Right cardiac atrium (tissue), 5 donors: ENCODE data around the gene CPNE4. TPM values are rescaled to one million over a fixed set of nuclear protein-coding genes. Genes with fewer than 3 reads are reported as not detected.
"Not testable (repeated sequence)": the region's sequence is repeated elsewhere in the genome, so short reads cannot be mapped to it uniquely, and the experiment has no call there.

Experiments
- ATAC-seq, 2 donors: fragments of 200-7000 bp; cut with Tn5 transposase; one replicate each; pipeline versions ENCODE4 v1.8.0 to v1.9.1; 2020; ENCODE audit warnings: moderate library complexity in 2 of 2, mild to moderate bottlenecking in 1 of 2
- DNase-seq, 3 donors: peaks; one replicate each; pipeline ENCODE4 v3.0.0-alpha.2; 2020
- H3K27ac ChIP-seq: one replicate; pipeline ENCODE4 v1.5.1; 2013; ENCODE audit warnings: mild to moderate bottlenecking, low read length, control low read depth, moderate library complexity
- H3K27me3 ChIP-seq: one replicate; pipeline ENCODE4 v1.6.1; 2013; ENCODE audit not compliant: control insufficient read depth, insufficient read depth
- H3K4me1 ChIP-seq: one replicate; pipeline ENCODE4 v1.6.1; 2013; ENCODE audit warnings: low read length; ENCODE audit not compliant: control insufficient read depth, insufficient read depth
- H3K4me3 ChIP-seq: one replicate; pipeline ENCODE4 v1.5.1; 2013; ENCODE audit warnings: low read length, control low read depth
- H3K9me3 ChIP-seq: one replicate; pipeline ENCODE4 v1.6.1; 2013; ENCODE audit warnings: low read length; ENCODE audit not compliant: control insufficient read depth
- WGBS: extraction: QIAGEN DNeasy Blood & Tissue Kit; methylation state at CpG from one replicate; pipeline ENCODE4 v1.1.7; 2013; 5-methylcytosine and 5-hydroxymethylcytosine counted together
- intact Hi-C, 4 donors: fragments of 100-400 bp; cut with DNase I; formaldehyde crosslinking; loops; one replicate each; pipeline versions ENCODE4 v1.11.0 to v1.14.0; 2022 to 2023
- polyA plus RNA-seq: library from polyadenylated mRNA; stranded (reverse); fragments of 200-250 nt; gene quantifications from one replicate; pipeline ENCODE4 v1.2.3, GENCODE V29; 2013
- total RNA-seq, 4 donors: library from RNA; stranded (reverse); fragmentation: NEBNext Ultra II Directional; extraction: Animal tissue kit (Norgen Biotek cat#: 25700); gene quantifications; one replicate each; pipeline ENCODE4 v1.2.1, GENCODE V29; 2021
- donor health status: healthy with polysubstance abuse.
- donor health status: DM: no; HTN: yes; CAD: no.
- donor health status: DM: no; HTN: no; CAD: no.
- donor health status: DM: no; HTN: yes; CAD: no; lungs with severe emphysema.
- donor health status: DM: yes; HTN: yes; CAD: no.

CPNE4 gene
- total and polyA plus RNA-seq, 5 donors = 0.79 to 9.6 (median 2.1) TPM

- H3K4me3 ChIP-seq, H3K4me1 ChIP-seq, intact Hi-C loops, H3K27ac ChIP-seq, H3K9me3 ChIP-seq, DNase-seq, ATAC-seq, H3K27me3 ChIP-seq: not testable (repeated sequence)
- 89% methylated on average over 1 of the region's 2 CpGs for WGBS
Observed at GRCh38 chr3:132044874-132045273, 10.1 kb upstream of the CPNE4 start.

GRCh38 chr3:132042681-132043080 lies 7.9 kb upstream of the CPNE4 start:
- Histone ChIP-seq H3K4me1 (no peaks in the 10 kb centered on the region), H3K27ac (no peak overlapping the region), H3K4me3 (no peak overlapping the region), H3K9me3 (no peaks in the 10 kb centered on the region), H3K27me3 (peaks cover 2% of the 10 kb centered on the region)
- ATAC-seq = no peak
- intact Hi-C loops = no loop called here
- no peak for DNase-seq

GRCh38 chr3:132038198-132038825 lies 3.5 kb upstream of the CPNE4 start:
- no peak overlapping the region for H3K4me3 ChIP-seq
- DNase-seq (no peak), ATAC-seq (no peak)
- peaks cover 2% of the 10 kb centered on the region for H3K27me3 ChIP-seq
- no peaks in the 10 kb centered on the region for H3K9me3 ChIP-seq
- WGBS = 1% methylated on average over 1 of the region's 1 CpG
- intact Hi-C loops = loop anchor here in 3 of 4 donors (5.0 to 10.0 kb wide), 3 partner anchors 144 to 984 kb away; no protein-coding TSS in a partner anchor
- H3K4me1 ChIP-seq = no peaks in the 10 kb centered on the region
- no peak overlapping the region for H3K27ac ChIP-seq

GRCh38 chr3:132037581-132037980 lies 2.8 kb upstream of the CPNE4 start:
- intact Hi-C loops = loop anchor here in 3 of 4 donors (5.0 to 10.0 kb wide), 3 partner anchors 145 to 983 kb away; no protein-coding TSS in a partner anchor
- ATAC-seq = no peak
- Histone ChIP-seq H3K4me3 (no peak overlapping the region), H3K27ac (no peak overlapping the region), H3K9me3 (no peaks in the 10 kb centered on the region), H3K4me1 (no peaks in the 10 kb centered on the region), H3K27me3 (peaks cover 2% of the 10 kb centered on the region)
- 12% methylated on average over 3 of the region's 3 CpGs for WGBS
- no peak for DNase-seq

- ATAC-seq (no peak), DNase-seq (no peak)
- Histone ChIP-seq H3K4me1 (no peaks in the 10 kb centered on the region), H3K4me3 (no peak overlapping the region), H3K9me3 (no peaks in the 10 kb centered on the region), H3K27me3 (peaks cover 2% of the 10 kb centered on the region), H3K27ac (no peak overlapping the region)
- 47% methylated on average over 3 of the region's 3 CpGs for WGBS
- intact Hi-C loops = loop anchor here in 3 of 4 donors (5.0 to 10.0 kb wide), 3 partner anchors 145 to 982 kb away; no protein-coding TSS in a partner anchor
Observed at GRCh38 chr3:132037056-132037455, 2.2 kb upstream of the CPNE4 start.

GRCh38 chr3:132034097-132034485 lies 723 bp downstream of the CPNE4 start:
- H3K4me1 ChIP-seq = no peaks in the 10 kb centered on the region
- no peak overlapping the region for H3K27ac ChIP-seq
- WGBS = 3% methylated on average over 14 of the region's 14 CpGs
- peak in 1 of 2 donors; percentile 13 for ATAC-seq
- intact Hi-C loops = loop anchor here in 2 of 4 donors (10.0 kb wide), 2 partner anchors 151 to 979 kb away; no protein-coding TSS in a partner anchor
- peaks cover 2% of the 10 kb centered on the region for H3K27me3 ChIP-seq
- no peaks in the 10 kb centered on the region for H3K9me3 ChIP-seq
- no peak for DNase-seq
- H3K4me3 ChIP-seq = no peak overlapping the region

- H3K27me3 ChIP-seq = peaks cover under 1% of the 10 kb centered on the region
- 12% methylated on average over 15 of the region's 15 CpGs for WGBS
- ATAC-seq = no peak
Observed at GRCh38 chr3:132033471-132033870, 1.3 kb downstream of the CPNE4 start.

GRCh38 chr3:132032959-132033358 lies 1.9 kb downstream of the CPNE4 start:
- 67% methylated on average over 8 of the region's 8 CpGs for WGBS
- DNase-seq (no peak), ATAC-seq (no peak)
- H3K4me1 ChIP-seq = no peaks in the 10 kb centered on the region
- no peaks in the 10 kb centered on the region for H3K27me3 ChIP-seq
- H3K27ac ChIP-seq = no peak overlapping the region
- H3K9me3 ChIP-seq = no peaks in the 10 kb centered on the region
- H3K4me3 ChIP-seq = no peak overlapping the region
- intact Hi-C loops = loop anchor here in 2 of 4 donors (10.0 kb wide), 2 partner anchors 152 to 978 kb away; no protein-coding TSS in a partner anchor

More at GRCh38 chr3:132033471-132033870, 1.3 kb downstream of the CPNE4 start:
- DNase-seq = no peak
- Histone ChIP-seq H3K27ac (no peak overlapping the region), H3K4me3 (no peak overlapping the region), H3K4me1 (no peaks in the 10 kb centered on the region), H3K9me3 (no peaks in the 10 kb centered on the region)
- intact Hi-C loops = loop anchor here in 2 of 4 donors (10.0 kb wide), 2 partner anchors 151 to 979 kb away; no protein-coding TSS in a partner anchor

GRCh38 chr3:132029182-132029902 lies 5.5 kb downstream of the CPNE4 start:
- intact Hi-C loops = loop anchor here (2.0 to 5.0 kb wide), 2 partner anchors 232 to 235 kb away; no protein-coding TSS in a partner anchor
- peak; percentile 90 to 94 for ATAC-seq
- Histone ChIP-seq H3K4me3 (no peak overlapping the region), H3K27ac (no peak overlapping the region), H3K4me1 (no peaks in the 10 kb centered on the region), H3K9me3 (no peaks in the 10 kb centered on the region), H3K27me3 (no peaks in the 10 kb centered on the region)
- DNase-seq = peak; percentile 83 to 93 (median 89)
- WGBS = 21% methylated on average over 15 of the region's 15 CpGs

- ATAC-seq (no peak), DNase-seq (no peak)
- Histone ChIP-seq H3K9me3 (no peaks in the 10 kb centered on the region), H3K27ac (no peak overlapping the region), H3K4me3 (no peak overlapping the region), H3K27me3 (peaks cover 3% of the 10 kb centered on the region), H3K4me1 (no peaks in the 10 kb centered on the region)
- intact Hi-C loops = no loop called here
- WGBS = 77% methylated on average over 7 of the region's 7 CpGs
Observed at GRCh38 chr3:132022914-132023313, 11.9 kb downstream of the CPNE4 start.

- Histone ChIP-seq H3K27ac (no peak overlapping the region), H3K9me3 (no peaks in the 10 kb centered on the region), H3K4me3 (no peak overlapping the region), H3K4me1 (no peaks in the 10 kb centered on the region), H3K27me3 (peaks cover 3% of the 10 kb centered on the region)
- WGBS = 22% methylated on average over 3 of the region's 3 CpGs
- intact Hi-C loops = no loop called here
- peak in 1 of 3 donors; percentile 10 for DNase-seq
- no peak for ATAC-seq
Observed at GRCh38 chr3:132020058-132020457, 14.8 kb downstream of the CPNE4 start.
